H1 (cell line): Measurements from ENCODE around the gene MRPL1. TPM values are rescaled to one million over a fixed set of nuclear protein-coding genes. Genes with fewer than 3 reads are reported as not detected.

Experiments
- CTCF ChIA-PET: fragments of 300-600 bp; sonication (Branson Sonifier 250); formaldehyde crosslinking; loops from one replicate; lab custom pipeline; 2021; ENCODE audit not compliant: partially characterized antibody; lab: Charles Lee
- POLR2A ChIA-PET: fragments of 300-600 bp; sonication (Branson Sonifier 250); formaldehyde crosslinking; loops from one replicate; lab custom pipeline; 2021; ENCODE audit warnings: inconsistent platforms; ENCODE audit not compliant: partially characterized antibody; lab: Charles Lee
- DNase-seq, 2 experiments: peaks; one replicate each; pipeline versions ENCODE4 v3.0.0 to v3.0.0-alpha.2; 2010 to 2022; ENCODE audit warnings: low spot score in 2 of 2, low read depth in 1 of 2, mixed read lengths in 1 of 2
- FAIRE-seq: peaks from 2 replicates; lab custom pipeline; 2011; peaks lifted over from hg19 to GRCh38; lab: Jason Lieb, UNC
- H2AFZ ChIP-seq: 2 replicates; pipeline ENCODE4 v1.8.1; 2012; ENCODE audit warnings: low read length, inconsistent platforms
- H2AK5ac ChIP-seq: 2 replicates; pipeline ENCODE4 v1.6.1; 2013; ENCODE audit warnings: low read depth, low read length
- H2BK120ac ChIP-seq: replicated peaks from 2 replicates; pipeline ENCODE3; 2013; ENCODE audit warnings: low read depth, low read length, inconsistent platforms
- H2BK12ac ChIP-seq: 2 replicates; pipeline ENCODE4 v1.6.1; 2013; ENCODE audit warnings: low read depth, low read length
- H2BK15ac ChIP-seq: 2 replicates; pipeline ENCODE4 v1.6.1; 2013; ENCODE audit warnings: low read length
- H2BK20ac ChIP-seq: 2 replicates; pipeline ENCODE4 v1.6.1; 2013; ENCODE audit warnings: low read length
- H2BK5ac ChIP-seq: 2 replicates; pipeline ENCODE4 v1.6.1; 2013; ENCODE audit warnings: low read depth, low read length
- H3K14ac ChIP-seq: 2 replicates; pipeline ENCODE4 v1.6.1; 2013; ENCODE audit warnings: inconsistent platforms; ENCODE audit not compliant: insufficient read length
- H3K18ac ChIP-seq: 2 replicates; pipeline ENCODE4 v1.6.1; 2013; ENCODE audit warnings: low read length; ENCODE audit errors: extremely low read depth
- H3K23ac ChIP-seq: 2 replicates; pipeline ENCODE4 v1.6.1; 2013; ENCODE audit warnings: inconsistent platforms; ENCODE audit not compliant: insufficient read length
- H3K23me2 ChIP-seq: 2 replicates; pipeline ENCODE4 v1.6.1; 2013; ENCODE audit warnings: low read depth, low read length
- H3K27ac ChIP-seq: 2 replicates; pipeline ENCODE4 v1.6.1; 2011; ENCODE audit warnings: low read depth, low read length, inconsistent platforms
- H3K27me3 ChIP-seq, 4 experiments: replicated peaks in 1 of 4; 1 replicate in 1 of 4; 2 replicates in 3 of 4; pipeline versions ENCODE4 v1.6.1 to v1.8.1; 2011 to 2013; ENCODE audit warnings: low read length in 3 of 4, mild to moderate bottlenecking in 3 of 4, inconsistent platforms in 2 of 4, mixed read lengths in 2 of 4, moderate library complexity in 1 of 4; ENCODE audit not compliant: control insufficient read depth in 3 of 4, insufficient read depth in 3 of 4; ENCODE audit errors: extremely low read depth in 1 of 4
- H3K36me3 ChIP-seq, 4 experiments: 2 replicates each; pipeline versions ENCODE4 v1.6.1 to v1.8.1; 2011 to 2013; ENCODE audit warnings: mild to moderate bottlenecking in 4 of 4, low read length in 3 of 4, moderate library complexity in 2 of 4, control low read depth in 1 of 4, inconsistent platforms in 1 of 4; ENCODE audit not compliant: insufficient read depth in 4 of 4, control insufficient read depth in 2 of 4
- H3K4ac ChIP-seq: replicated peaks from 2 replicates; pipeline ENCODE3; 2013; ENCODE audit warnings: low read length, low read depth, mixed read lengths, inconsistent platforms; ENCODE audit not compliant: insufficient read length
- H3K4me1 ChIP-seq, 4 experiments: replicated peaks in 1 of 4; 1 replicate in 1 of 4; 2 replicates in 3 of 4; pipeline versions ENCODE4 v1.6.1 to v1.8.1; 2011 to 2013; ENCODE audit warnings: low read length in 3 of 4, inconsistent platforms in 2 of 4, mixed read lengths in 1 of 4; ENCODE audit not compliant: insufficient read depth in 4 of 4, control insufficient read depth in 3 of 4
- H3K4me2 ChIP-seq, 2 experiments: 2 replicates each; pipeline versions ENCODE4 v1.6.1 to v1.8.1; 2011 to 2013; ENCODE audit warnings: low read depth in 2 of 2, low read length in 2 of 2, control low read depth in 1 of 2, inconsistent platforms in 1 of 2, mild to moderate bottlenecking in 1 of 2; ENCODE audit not compliant: insufficient read depth in 1 of 2
- H3K4me3 ChIP-seq, 4 experiments: fragments of 200-600, 300-600 bp in 1 of 4; sonication (generic), shearing (Covaris generic), sonication (Bioruptor Twin) in 1 of 4; 2 replicates each; pipeline versions ENCODE4 v1.5.1 to v1.8.1; 2011 to 2016; ENCODE audit warnings: low read length in 4 of 4, low read depth in 3 of 4, control low read depth in 2 of 4, inconsistent platforms in 2 of 4, mild to moderate bottlenecking in 2 of 4, mixed read lengths in 1 of 4, moderate library complexity in 1 of 4; ENCODE audit not compliant: insufficient read depth in 2 of 4; ENCODE audit errors: extremely low read depth in 1 of 4
- H3K56ac ChIP-seq: replicated peaks from 2 replicates; pipeline ENCODE3; 2013; ENCODE audit warnings: low read depth, mild to moderate bottlenecking, mixed read lengths, low read length, inconsistent platforms; ENCODE audit not compliant: insufficient read length
- H3K79me1 ChIP-seq: 2 replicates; pipeline ENCODE4 v1.6.1; 2013; ENCODE audit warnings: low read depth, low read length, control low read depth
- H3K79me2 ChIP-seq, 2 experiments: 2 replicates each; pipeline versions ENCODE4 v1.6.1 to v1.8.1; 2012 to 2013; ENCODE audit warnings: low read length in 2 of 2, mild to moderate bottlenecking in 2 of 2, inconsistent platforms in 1 of 2; ENCODE audit not compliant: insufficient read depth in 2 of 2, control insufficient read depth in 1 of 2
- H3K9ac ChIP-seq, 4 experiments: replicated peaks in 1 of 4; 1 replicate in 1 of 4; 2 replicates in 3 of 4; pipeline versions ENCODE4 v1.6.1 to v1.8.1; 2011 to 2013; ENCODE audit warnings: low read depth in 3 of 4, low read length in 3 of 4, control low read depth in 2 of 4, mild to moderate bottlenecking in 2 of 4, moderate library complexity in 2 of 4, inconsistent platforms in 1 of 4; ENCODE audit errors: extremely low read depth in 1 of 4
- H3K9me3 ChIP-seq, 2 experiments: 2 replicates each; pipeline versions ENCODE4 v1.6.1 to v1.8.1; 2012 to 2013; ENCODE audit warnings: mild to moderate bottlenecking in 2 of 2, moderate library complexity in 2 of 2, control low read depth in 1 of 2, inconsistent platforms in 1 of 2, low read depth in 1 of 2, low read length in 1 of 2, mixed read lengths in 1 of 2; ENCODE audit not compliant: insufficient read depth in 2 of 2
- H4K20me1 ChIP-seq, 2 experiments: replicated peaks in 1 of 2; 2 replicates each; pipeline versions ENCODE3 to v1.8.1; 2011 to 2013; ENCODE audit warnings: inconsistent platforms in 2 of 2, low read length in 2 of 2, mild to moderate bottlenecking in 1 of 2; ENCODE audit not compliant: insufficient read depth in 2 of 2, control insufficient read depth in 1 of 2
- H4K5ac ChIP-seq: 2 replicates; pipeline ENCODE4 v1.6.1; 2013; ENCODE audit warnings: low read length, low read depth, mixed read lengths, inconsistent platforms; ENCODE audit not compliant: insufficient read length
- H4K8ac ChIP-seq: 2 replicates; pipeline ENCODE4 v1.8.0; 2013; ENCODE audit warnings: mild to moderate bottlenecking, moderate library complexity, low read length, inconsistent platforms; ENCODE audit not compliant: insufficient read depth; ENCODE audit errors: extremely low read depth
- H4K91ac ChIP-seq: replicated peaks from 2 replicates; pipeline ENCODE3; 2013; ENCODE audit warnings: low read length, mixed read lengths, inconsistent platforms; ENCODE audit not compliant: insufficient read length
- RBBP5 ChIP-seq: IDR thresholded peaks from 2 replicates; pipeline ENCODE4 v1.7.1; 2012; ENCODE audit warnings: low read depth, mild to moderate bottlenecking, inconsistent platforms, low read length, moderate library complexity, borderline replicate concordance
- RNF2 ChIP-seq: fragments of 200-900, 300-1000 bp; sonication (generic); IDR thresholded peaks from 2 replicates; pipeline ENCODE4 v1.7.1; 2016; ENCODE audit warnings: borderline replicate concordance, low read depth, mild to moderate bottlenecking, antibody characterized with exemption, low read length; ENCODE audit not compliant: poor library complexity, severe bottlenecking; ENCODE audit errors: missing control alignments
- WGBS, 2 experiments: shearing (Covaris generic) in 1 of 2; methylation state at CpG; one replicate each; pipeline versions ENCODE4 v1.1.6 to v1.1.7; 2013 to 2015; ENCODE audit warnings: low lambda C conversion rate in 2 of 2, mixed read lengths in 2 of 2, inconsistent platforms in 1 of 2, low coverage in 1 of 2, missing lambda C conversion rate in 1 of 2; ENCODE audit not compliant: insufficient replicate concordance in 2 of 2, insufficient coverage in 1 of 2, insufficient read length in 1 of 2; ENCODE audit errors: extremely low coverage in 1 of 2, missing lambda C conversion rate in 1 of 2; 5-methylcytosine and 5-hydroxymethylcytosine counted together
- polyA plus RNA-seq, 7 experiments: library from polyadenylated mRNA; depleted of rRNA in 3 of 7; stranded (reverse) in 5 of 7; unstranded in 2 of 7; fragments of >200 nt in 5 of 7; fragments of 200-250 nt in 2 of 7; gene quantifications; 1 replicate in 5 of 7; 2 replicates in 1 of 7; 4 replicates in 1 of 7; pipeline versions ENCODE4 v1.2.1 to v1.2.3, GENCODE V29; 2011 to 2013; ENCODE audit warnings: missing spikeins in 2 of 7, mixed read lengths in 2 of 7
- total RNA-seq: library from RNA; stranded (reverse); fragmentation: NEBNext Ultra II Directional; extraction: Animal tissue kit (Norgen Biotek cat#: 25700); gene quantifications from 2 replicates; pipeline ENCODE4 v1.2.1, GENCODE V29; 2021

The MRPL1 gene
- total and polyA plus RNA-seq, 2 of the 8 experiments (the other 6 are each of a cell fraction or from before 2014, with no cell fraction given): 9.6 to 37.0 TPM

GRCh38 chr4:77820649-77821561 lies 41.7 kb upstream of the MRPL1 start:
- Histone ChIP-seq H2AFZ (peak overlapping the region; percentile 88; the same call in 1 of the 2 replicates), H2BK20ac (no peak overlapping the region), H3K23me2 (peaks cover 8% of the 10 kb centered on the region; the same call in 1 of the 2 replicates), H4K91ac (no peak overlapping the region), H4K5ac (no peak overlapping the region), H2BK120ac (no peak overlapping the region), H3K9ac (peak overlapping the region in 3 of 4 experiments; percentile 43 to 71 (median 55); a peak in 5 of 7 replicates), H3K4me3 (peak overlapping the region; percentile 76 to 96 (median 82)), H2BK5ac (no peak overlapping the region), H2AK5ac (no peak overlapping the region), H3K4me2 (peak overlapping the region; percentile 59 to 90), H3K4me1 (peaks cover 0 to 4% (median 2%) of the 10 kb centered on the region in 4 experiments; a peak in 4 of 7 replicates), H3K23ac (no peak overlapping the region), H3K36me3 (no peaks in the 10 kb centered on the region), H3K4ac (no peak overlapping the region), H4K20me1 (peaks cover 0 to 2% of the 10 kb centered on the region in 2 experiments), H3K27ac (no peak overlapping the region), H3K14ac (no peak overlapping the region), H3K18ac (no peak overlapping the region), H3K27me3 (peaks cover 0 to 5% (median 2%) of the 10 kb centered on the region in 4 experiments; a peak in 2 of 7 replicates), H3K79me2 (peaks cover 0 to 5% of the 10 kb centered on the region in 2 experiments; a peak in 1 of 4 replicates), H3K56ac (peak overlapping the region; percentile 24), H3K79me1 (no peaks in the 10 kb centered on the region), H2BK15ac (no peak overlapping the region), H2BK12ac (no peak overlapping the region), H4K8ac (peak overlapping the region; percentile 62; the same call in 1 of the 2 replicates), H3K9me3 (no peaks in the 10 kb centered on the region)
- TF ChIP-seq RBBP5 (no peak), RNF2 (no peak)
- POLR2A ChIA-PET: interaction anchor here (0.7 to 1.3 kb wide), 2 partner anchors 13 to 42 kb away, joined by 4 to 13 read pairs; partner anchors contain the start of gene MRPL1
- WGBS, 2 experiments: 51% methylated on average over 14 of the region's 14 CpGs; no CpG with 5 or more reads in 1 of the 2 experiments
- FAIRE-seq: no peak
- DNase-seq: no peak
- CTCF ChIA-PET: interaction anchor here (0.6 kb wide), 1 partner anchor 1032 kb away, joined by 3 read pairs; no protein-coding TSS in a partner anchor
